Neural cell (in vitro differentiated cells): ENCODE results near the gene SLC35E1.

Experiments used
- CTCF ChIP-seq: fragments of 450-650 bp; IDR thresholded peaks from 2 replicates; pipeline ENCODE4 v1.5.1; 2014; ENCODE audit warnings: antibody characterized with exemption, mild to moderate bottlenecking, moderate library complexity; ENCODE audit not compliant: poor library complexity, severe bottlenecking
- EP300 ChIP-seq: fragments of 450-650 bp; conservative IDR thresholded peaks from 2 replicates; pipeline ENCODE4 v1.6.1; 2014; ENCODE audit warnings: antibody characterized with exemption, mild to moderate bottlenecking, moderate library complexity; ENCODE audit not compliant: poor library complexity, severe bottlenecking
- EZH2 ChIP-seq: fragments of 200-600, 300-800 bp; shearing (Covaris generic), sonication (generic); IDR thresholded peaks from 2 replicates; pipeline ENCODE4 v1.6.1; 2014; ENCODE audit warnings: antibody characterized with exemption, low read length, borderline replicate concordance, mild to moderate bottlenecking; ENCODE audit not compliant: insufficient read depth, poor library complexity, severe bottlenecking
- MXI1 ChIP-seq: fragments of 450-650 bp; conservative IDR thresholded peaks from 2 replicates; pipeline ENCODE4 v1.6.1; 2014; ENCODE audit warnings: antibody characterized with exemption, mild to moderate bottlenecking; ENCODE audit not compliant: poor library complexity, severe bottlenecking
- POLR2AphosphoS5 ChIP-seq: IDR thresholded peaks from 2 replicates; pipeline ENCODE4 v1.6.1; 2012
- RAD21 ChIP-seq: fragments of 450-650 bp; conservative IDR thresholded peaks from 2 replicates; pipeline ENCODE4 v1.6.1; 2014; ENCODE audit warnings: antibody characterized with exemption, mild to moderate bottlenecking, moderate library complexity
- REST ChIP-seq: IDR thresholded peaks from 2 replicates; pipeline ENCODE4 v1.6.1; 2012; ENCODE audit warnings: borderline replicate concordance
- SMC3 ChIP-seq: fragments of 450-650 bp; conservative IDR thresholded peaks from 2 replicates; pipeline ENCODE4 v1.6.1; 2014; ENCODE audit warnings: antibody characterized with exemption, mild to moderate bottlenecking, moderate library complexity; ENCODE audit not compliant: poor library complexity
- TAF1 ChIP-seq: IDR thresholded peaks from 2 replicates; pipeline ENCODE4 v1.6.1; 2012; ENCODE audit warnings: low read depth

- TF ChIP-seq CTCF = no peak
- TF ChIP-seq POLR2AphosphoS5 = no peak
- no peak for TF ChIP-seq EZH2
- TF ChIP-seq REST = no peak
- no peak for TF ChIP-seq TAF1
- no peak for TF ChIP-seq EP300
- no peak for TF ChIP-seq SMC3
- no peak for TF ChIP-seq MXI1
- TF ChIP-seq RAD21 = no peak
Measured at GRCh38 chr19:16613841-16614240, 41.6 kb upstream of the SLC35E1 start.
